Measurements from ENCODE around the gene NR3C1. TPM values are rescaled to one million over a fixed set of nuclear protein-coding genes. Genes with fewer than 3 reads are reported as not detected.

Gene NR3C1
- total RNA-seq, 1 donor from 2014 or later, result 0.17 TPM

GRCh38 chr5:143238620-143239019 is 164.9 kb downstream of the NR3C1 start:
- Histone ChIP-seq H4K20me1 (ENCODE audit: low read depth) (no peaks in the 10 kb centered on the region), H3K27ac (no peak overlapping the region), H3K36me3 (no peaks in the 10 kb centered on the region), H3K27me3 (no peaks in the 10 kb centered on the region), H3K4me2 (no peak overlapping the region), H3K9ac (no peak overlapping the region), H3F3A (ENCODE audit: low read depth) (no peaks in the 10 kb centered on the region), H2AFZ (replicated peaks) (no peak overlapping the region), H3K9me3 (ENCODE audit: low read depth) (no peaks in the 10 kb centered on the region), H3K4me1 (no peaks in the 10 kb centered on the region), H3K79me2 (ENCODE audit: low read depth) (no peaks in the 10 kb centered on the region), H3K4me3 (no peak overlapping the region)
- H3K4me3 Mint-ChIP-seq, result no peak overlapping the region
- DNase-seq (ENCODE audit: low spot score), result no peak
- H3K36me3 Mint-ChIP-seq, result no peaks in the 10 kb centered on the region
- peaks cover 8% of the 10 kb centered on the region for H3K27me3 Mint-ChIP-seq (ENCODE audit: insufficient read depth, low read depth)
- no peaks in the 10 kb centered on the region for H3K9me3 Mint-ChIP-seq
- TF ChIP-seq EZH2phosphoT487 (IDR thresholded peaks at IDR 0.05) (no peak), EZH2 (IDR thresholded peaks at IDR 0.05) (no peak)
- TF ChIP-seq, protein P1, sequence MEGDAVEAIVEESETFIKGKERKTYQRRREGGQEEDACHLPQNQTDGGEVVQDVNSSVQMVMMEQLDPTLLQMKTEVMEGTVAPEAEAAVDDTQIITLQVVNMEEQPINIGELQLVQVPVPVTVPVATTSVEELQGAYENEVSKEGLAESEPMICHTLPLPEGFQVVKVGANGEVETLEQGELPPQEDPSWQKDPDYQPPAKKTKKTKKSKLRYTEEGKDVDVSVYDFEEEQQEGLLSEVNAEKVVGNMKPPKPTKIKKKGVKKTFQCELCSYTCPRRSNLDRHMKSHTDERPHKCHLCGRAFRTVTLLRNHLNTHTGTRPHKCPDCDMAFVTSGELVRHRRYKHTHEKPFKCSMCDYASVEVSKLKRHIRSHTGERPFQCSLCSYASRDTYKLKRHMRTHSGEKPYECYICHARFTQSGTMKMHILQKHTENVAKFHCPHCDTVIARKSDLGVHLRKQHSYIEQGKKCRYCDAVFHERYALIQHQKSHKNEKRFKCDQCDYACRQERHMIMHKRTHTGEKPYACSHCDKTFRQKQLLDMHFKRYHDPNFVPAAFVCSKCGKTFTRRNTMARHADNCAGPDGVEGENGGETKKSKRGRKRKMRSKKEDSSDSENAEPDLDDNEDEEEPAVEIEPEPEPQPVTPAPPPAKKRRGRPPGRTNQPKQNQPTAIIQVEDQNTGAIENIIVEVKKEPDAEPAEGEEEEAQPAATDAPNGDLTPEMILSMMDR (IDR thresholded peaks at IDR 0.05), result no peak
- no peaks in the 10 kb centered on the region for H3K4me1 Mint-ChIP-seq
- H3K27ac Mint-ChIP-seq, result no peak overlapping the region

- peaks cover 8% of the 10 kb centered on the region for H3K27me3 Mint-ChIP-seq (ENCODE audit: insufficient read depth, low read depth)
- H2AFZ ChIP-seq (replicated peaks), result no peak overlapping the region
These were observed 165.8 kb downstream of the NR3C1 start for GRCh38 chr5:143237664-143238063.

GRCh38 chr5:143236682-143237081 is 166.8 kb downstream of the NR3C1 start:
- TF ChIP-seq EZH2phosphoT487 (IDR thresholded peaks at IDR 0.05) (no peak), EZH2 (IDR thresholded peaks at IDR 0.05) (no peak)
- TF ChIP-seq, protein P1 (IDR thresholded peaks at IDR 0.05), result no peak
- H3K79me2 ChIP-seq (ENCODE audit: low read depth), result no peaks in the 10 kb centered on the region
- H3K9me3 Mint-ChIP-seq, result no peaks in the 10 kb centered on the region
- H3K4me3 ChIP-seq, result no peak overlapping the region
- no peaks in the 10 kb centered on the region for H3K36me3 ChIP-seq
- H3K4me2 ChIP-seq, result no peak overlapping the region
- no peak overlapping the region for H3K9ac ChIP-seq
- no peak overlapping the region for H3K27ac ChIP-seq
- H3K27ac Mint-ChIP-seq, result no peak overlapping the region
- H3K4me1 Mint-ChIP-seq, result no peaks in the 10 kb centered on the region
- no peaks in the 10 kb centered on the region for H3K36me3 Mint-ChIP-seq
- H3K27me3 ChIP-seq, result no peaks in the 10 kb centered on the region
- peaks cover 8% of the 10 kb centered on the region for H3K27me3 Mint-ChIP-seq (ENCODE audit: insufficient read depth, low read depth)
- H2AFZ ChIP-seq (replicated peaks), result no peak overlapping the region
- no peaks in the 10 kb centered on the region for H3K9me3 ChIP-seq (ENCODE audit: low read depth)
- H3K4me1 ChIP-seq, result no peaks in the 10 kb centered on the region
- no peaks in the 10 kb centered on the region for H3F3A ChIP-seq (ENCODE audit: low read depth)
- no peak overlapping the region for H3K4me3 Mint-ChIP-seq
- H4K20me1 ChIP-seq (ENCODE audit: low read depth), result no peaks in the 10 kb centered on the region
- DNase-seq (ENCODE audit: low spot score), result no peak

More at GRCh38 chr5:143237664-143238063, 165.8 kb downstream of the NR3C1 start:
- H3K36me3 Mint-ChIP-seq, result no peaks in the 10 kb centered on the region
- Histone ChIP-seq H3K4me3 (no peak overlapping the region), H3K9me3 (ENCODE audit: low read depth) (no peaks in the 10 kb centered on the region), H4K20me1 (ENCODE audit: low read depth) (no peaks in the 10 kb centered on the region), H3K79me2 (ENCODE audit: low read depth) (no peaks in the 10 kb centered on the region), H3K27me3 (no peaks in the 10 kb centered on the region), H3F3A (ENCODE audit: low read depth) (no peaks in the 10 kb centered on the region), H3K4me2 (no peak overlapping the region), H3K36me3 (no peaks in the 10 kb centered on the region), H3K27ac (no peak overlapping the region), H3K9ac (no peak overlapping the region), H3K4me1 (no peaks in the 10 kb centered on the region)
- H3K9me3 Mint-ChIP-seq, result no peaks in the 10 kb centered on the region
- TF ChIP-seq EZH2phosphoT487 (IDR thresholded peaks at IDR 0.05), result no peak
- H3K27ac Mint-ChIP-seq, result no peak overlapping the region
- H3K4me1 Mint-ChIP-seq, result no peaks in the 10 kb centered on the region
- H3K4me3 Mint-ChIP-seq, result no peak overlapping the region
- DNase-seq (ENCODE audit: low spot score), result no peak

- Histone ChIP-seq H3K27me3 (no peaks in the 10 kb centered on the region), H3K79me2 (ENCODE audit: low read depth) (no peaks in the 10 kb centered on the region), H3K9me3 (ENCODE audit: low read depth) (no peaks in the 10 kb centered on the region), H3K4me1 (no peaks in the 10 kb centered on the region), H4K20me1 (ENCODE audit: low read depth) (no peaks in the 10 kb centered on the region), H3K9ac (no peak overlapping the region), H3K27ac (no peak overlapping the region), H3K4me3 (no peak overlapping the region), H2AFZ (replicated peaks) (no peak overlapping the region), H3K4me2 (no peak overlapping the region), H3F3A (ENCODE audit: low read depth) (no peaks in the 10 kb centered on the region), H3K36me3 (no peaks in the 10 kb centered on the region)
- Mint-ChIP-seq H3K9me3 (no peaks in the 10 kb centered on the region), H3K27me3 (ENCODE audit: insufficient read depth, low read depth) (peaks cover 5% of the 10 kb centered on the region), H3K4me3 (no peak overlapping the region), H3K36me3 (no peaks in the 10 kb centered on the region), H3K4me1 (peaks cover 3% of the 10 kb centered on the region), H3K27ac (no peak overlapping the region)
- TF ChIP-seq, protein P1 (IDR thresholded peaks at IDR 0.05), result no peak
- TF ChIP-seq EZH2phosphoT487 (IDR thresholded peaks at IDR 0.05) (no peak), EZH2 (IDR thresholded peaks at IDR 0.05) (no peak)
- DNase-seq (ENCODE audit: low spot score), result no peak
These were observed 168.1 kb downstream of the NR3C1 start for GRCh38 chr5:143235423-143235822.

All from neural progenitor cell (in vitro differentiated cells).